ENCODE results near the gene HBS1L. TPM values are rescaled to one million over a fixed set of nuclear protein-coding genes. Genes with fewer than 3 reads are reported as not detected.

The HBS1L gene
- total and polyA plus RNA-seq, 9 of the 15 experiments (the other 6 are each of a cell fraction or from before 2014, with no cell fraction given) = 101 to 199 (median 145) TPM

- in situ Hi-C loops (cut with MboI) (no loop called here), intact Hi-C loops (cut with micrococcal nuclease) (no loop called here)
- no peaks in the 10 kb centered on the region for H3K4me1 ChIP-seq (replicated peaks in 1 of 2; ENCODE audit: control insufficient read depth in 2 of 2, insufficient read depth in 2 of 2, low read length in 2 of 2)
- no peaks in the 10 kb centered on the region for H3K9me3 ChIP-seq (replicated peaks; ENCODE audit: control insufficient read depth, insufficient read depth, low read depth, low read length)
- 73% methylated on average over 4 of the region's 4 CpGs for WGBS (ENCODE audit: insufficient coverage, low coverage, missing lambda C conversion rate)
- TF ChIP-seq LEF1 (IDR thresholded peaks at IDR 0.05) = no peak
- no peak for TF ChIP-seq SMAD3 (CRISPR knock-in tag; conservative IDR thresholded peaks at IDR 0.05)
- no peak for TF ChIP-seq CHAMP1 (IDR thresholded peaks at IDR 0.05)
- no peak for TF ChIP-seq KAT2B (IDR thresholded peaks at IDR 0.05; ENCODE audit: low read depth, low read length)
- no peak for TF ChIP-seq ZNF57 (CRISPR knock-in tag; IDR thresholded peaks at IDR 0.05)
- no peak for TF ChIP-seq TARDBP (IDR thresholded peaks at IDR 0.05)
- no peak for TF ChIP-seq ZBTB17 (CRISPR knock-in tag; IDR thresholded peaks at IDR 0.05)
- no peak for TF ChIP-seq NCOA2 (IDR thresholded peaks at IDR 0.05; ENCODE audit: partially characterized antibody in 2 of 2)
- no peak for TF ChIP-seq ZNF3 (CRISPR knock-in tag; IDR thresholded peaks at IDR 0.05)
- no peak for TF ChIP-seq ZNF507 (tag; conservative IDR thresholded peaks at IDR 0.05)
- no peak for TF ChIP-seq TRIM25 (IDR thresholded peaks at IDR 0.05; ENCODE audit: borderline replicate concordance)
- no peak for TF ChIP-seq NFRKB (IDR thresholded peaks at IDR 0.05; ENCODE audit: low read depth)
- no peak for TF ChIP-seq ZNF449 (CRISPR knock-in tag; IDR thresholded peaks at IDR 0.05)
- no peak for TF ChIP-seq SMARCB1 (IDR thresholded peaks at IDR 0.05; ENCODE audit: insufficient read length, low read depth)
- no TSS peak for BruUV-seq (replicated peaks)
- ChIA-PET POLR2A (interaction anchor here (0.9 to 1.5 kb wide), 5 partner anchors 9 to 29 kb away, joined by 3 to 6 read pairs (median 3); no protein-coding TSS in a partner anchor), CTCF (ENCODE audit: low intra/inter-chr PET ratio) (no interaction called here)
- no peak for DNase-seq (ENCODE audit: extremely low read depth in 1 of 4, low spot score in 3 of 4)
- no peak for ATAC-seq
- H3K27ac ChIP-seq (ENCODE audit: extremely low read depth, low read depth, low read length) = no peak overlapping the region
- no peaks in the 10 kb centered on the region for H4K20me1 ChIP-seq (replicated peaks; ENCODE audit: control insufficient read depth, insufficient read depth, low read length)
- H3K9ac ChIP-seq (ENCODE audit: insufficient read depth in 1 of 2, low read depth in 2 of 2, low read length in 2 of 2) = no peak overlapping the region
- H3K4me2 ChIP-seq (ENCODE audit: insufficient read depth, low read length) = no peak overlapping the region
- no peak overlapping the region for H3K4me3 ChIP-seq
- H3K36me3 ChIP-seq (ENCODE audit: control insufficient read depth, insufficient read depth, low read length) = peaks cover 30% of the 10 kb centered on the region; the same call in 2 of the 3 replicates
- H3K9me1 ChIP-seq (ENCODE audit: control insufficient read depth, insufficient read depth, low read length) = no peaks in the 10 kb centered on the region
- H3K27me3 ChIP-seq (ENCODE audit: control insufficient read depth in 2 of 2, insufficient read depth in 2 of 2, low read length in 2 of 2) = no peaks in the 10 kb centered on the region
- no peak overlapping the region for H2AFZ ChIP-seq (ENCODE audit: low read depth, low read length)
- no peak for FAIRE-seq
- H3K79me2 ChIP-seq (ENCODE audit: control insufficient read depth, insufficient read depth, low read length) = peaks cover 85% of the 10 kb centered on the region
Measured at GRCh38 chr6:135021310-135022049, 33.1 kb downstream of the HBS1L start.
